Erythroblast (primary cell): ENCODE data around the gene GANAB.

ENCODE experiments used
- GATA1 ChIP-seq: IDR thresholded peaks from 2 replicates; pipeline ENCODE4 v1.6.1; 2011; ENCODE audit warnings: low read depth, mild to moderate bottlenecking, control low read depth, low read length, moderate library complexity
- POLR2A ChIP-seq: IDR thresholded peaks from 2 replicates; pipeline ENCODE4 v1.6.1; 2011; ENCODE audit warnings: mild to moderate bottlenecking, low read length

GRCh38 chr11:62666259-62666926 is 20.0 kb upstream of the GANAB start:
- TF ChIP-seq GATA1 (no peak), POLR2A (peak; percentile 13)
